Subcutaneous adipose tissue (tissue), 4 donors: Measurements from ENCODE around the gene CFDP1. TPM values are rescaled to one million over a fixed set of nuclear protein-coding genes. Genes with fewer than 3 reads are reported as not detected.

Experiments used
- small RNA-seq: library from RNA; depleted of rRNA; stranded (forward); fragments of <200 nt; gene quantifications from one replicate; pipeline ENCODE3, GENCODE V24; 2016
- total RNA-seq, 4 donors: library from RNA; depleted of rRNA; stranded (reverse); fragments of >200 nt; gene quantifications; one replicate each; pipeline ENCODE4 v1.1.0, GENCODE V29; 2016
- TF ChIP-seq, protein P1 (sequence below): fragments of 450-650 bp; IDR thresholded peaks from one replicate; pipeline ENCODE4 v1.5.1; 2016; ENCODE audit warnings: low read depth, mild to moderate bottlenecking, control low read depth, antibody characterized with exemption, moderate library complexity

Gene CFDP1
- total RNA-seq, 4 donors from 2014 or later = 38.6 to 60.7 (median 57.0) TPM

GRCh38 chr16:75246504-75247205 is 186.6 kb downstream of the CFDP1 start:
- TF ChIP-seq, protein P1, sequence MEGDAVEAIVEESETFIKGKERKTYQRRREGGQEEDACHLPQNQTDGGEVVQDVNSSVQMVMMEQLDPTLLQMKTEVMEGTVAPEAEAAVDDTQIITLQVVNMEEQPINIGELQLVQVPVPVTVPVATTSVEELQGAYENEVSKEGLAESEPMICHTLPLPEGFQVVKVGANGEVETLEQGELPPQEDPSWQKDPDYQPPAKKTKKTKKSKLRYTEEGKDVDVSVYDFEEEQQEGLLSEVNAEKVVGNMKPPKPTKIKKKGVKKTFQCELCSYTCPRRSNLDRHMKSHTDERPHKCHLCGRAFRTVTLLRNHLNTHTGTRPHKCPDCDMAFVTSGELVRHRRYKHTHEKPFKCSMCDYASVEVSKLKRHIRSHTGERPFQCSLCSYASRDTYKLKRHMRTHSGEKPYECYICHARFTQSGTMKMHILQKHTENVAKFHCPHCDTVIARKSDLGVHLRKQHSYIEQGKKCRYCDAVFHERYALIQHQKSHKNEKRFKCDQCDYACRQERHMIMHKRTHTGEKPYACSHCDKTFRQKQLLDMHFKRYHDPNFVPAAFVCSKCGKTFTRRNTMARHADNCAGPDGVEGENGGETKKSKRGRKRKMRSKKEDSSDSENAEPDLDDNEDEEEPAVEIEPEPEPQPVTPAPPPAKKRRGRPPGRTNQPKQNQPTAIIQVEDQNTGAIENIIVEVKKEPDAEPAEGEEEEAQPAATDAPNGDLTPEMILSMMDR = no peak

DNA sequence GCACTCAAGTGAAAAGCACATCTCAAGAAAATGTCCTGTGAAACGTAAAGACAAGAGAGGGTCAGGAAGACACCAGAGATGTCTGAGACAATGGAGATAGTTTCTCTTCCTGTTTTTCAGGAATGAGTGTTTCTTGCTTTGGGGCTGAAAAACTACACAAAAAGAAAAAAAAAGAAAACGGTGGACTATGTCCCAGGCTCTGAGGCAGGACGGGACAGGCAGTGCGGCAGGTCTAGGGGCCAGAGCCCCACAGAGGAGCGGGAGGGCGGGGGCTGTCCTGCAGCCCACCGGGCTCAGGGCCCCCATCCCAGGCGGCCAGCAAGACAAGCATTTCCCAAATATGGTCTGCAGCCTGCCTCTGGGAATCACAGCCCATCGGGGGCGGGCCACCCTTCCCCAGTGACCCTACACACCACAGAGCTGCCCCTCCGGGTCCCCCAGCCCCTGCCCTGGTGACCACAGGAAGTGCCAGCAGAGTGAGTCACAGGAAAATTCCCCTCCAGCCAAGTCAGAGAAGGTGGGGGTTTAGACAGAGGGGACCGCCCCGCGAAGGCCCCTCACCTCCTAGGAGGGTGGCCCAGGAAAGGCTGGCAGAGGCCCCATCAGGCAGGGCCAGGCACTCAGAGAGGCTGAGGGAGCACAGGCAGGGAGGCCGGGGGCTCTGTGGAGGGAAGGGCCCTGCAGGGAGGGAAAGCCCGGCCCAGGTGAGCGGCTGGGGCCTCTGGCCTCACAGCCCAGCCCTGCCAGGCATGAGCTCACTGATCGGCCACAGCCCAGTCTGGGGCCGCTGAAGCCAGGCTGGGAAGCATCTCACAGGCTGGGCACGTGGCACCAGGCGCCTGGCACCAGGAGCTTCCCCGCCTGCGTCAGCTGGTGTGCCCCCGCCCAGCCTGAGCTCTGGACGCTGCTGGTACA is 188.2 kb downstream of the CFDP1 start:
- TF ChIP-seq, protein P1 = no peak

- TF ChIP-seq, protein P1 = no peak
Measured at GRCh38 chr16:75244225-75244809, 189.0 kb downstream of the CFDP1 start.

Small RNAs within 50 kb of the gene (small RNA-seq; reads per million reads assigned to genes)
- gene RF00598 = not detected
- gene RNU6-758P = not detected

Other genes with a start within 250 kb of the CFDP1 start
- not detected for gene CTRB2, start 226.3 kb downstream of the CFDP1 start, total RNA-seq
- gene CTRB1, start 214.5 kb downstream of the CFDP1 start, total RNA-seq = not detected
- 10 to 100 TPM; 14.1 to 34.1 (median 16.1) TPM for gene BCAR1, start 181.9 kb downstream of the CFDP1 start, total RNA-seq
- gene TMEM170A, start 31.2 kb upstream of the CFDP1 start, total RNA-seq = 10 to 100 TPM; 14.8 to 20.5 (median 18.0) TPM
- gene CHST6, start 61.9 kb upstream of the CFDP1 start, total RNA-seq = not detected
- gene CHST5, start 102.6 kb upstream of the CFDP1 start, total RNA-seq = under 1 TPM in 1 of 4 donors, not detected in 3; 0.19 TPM
- 1 to 10 TPM; 2.9 to 6.2 (median 4.7) TPM for gene TMEM231, start 122.7 kb upstream of the CFDP1 start, total RNA-seq
- gene GABARAPL2, start 132.9 kb upstream of the CFDP1 start, total RNA-seq = 100 to 1,000 TPM in 2 of 4 donors, 10 to 100 TPM in 2; 74.6 to 118 (median 105) TPM
- 10 to 100 TPM; 31.3 to 57.1 (median 41.7) TPM for gene ADAT1, start 189.8 kb upstream of the CFDP1 start, total RNA-seq
- gene KARS1, start 214.2 kb upstream of the CFDP1 start, total RNA-seq = 100 to 1,000 TPM in 3 of 4 donors, 10 to 100 TPM in 1; 89.6 to 135 (median 107) TPM
- gene TERF2IP, start 214.3 kb upstream of the CFDP1 start, total RNA-seq = 10 to 100 TPM; 49.1 to 91.6 (median 66.2) TPM
- not detected for gene CPHXL2, start 243.5 kb upstream of the CFDP1 start, total RNA-seq